MCF 10A (cell line): ENCODE data around the gene DNAH3. TPM values are rescaled to one million over a fixed set of nuclear protein-coding genes. Genes with fewer than 3 reads are reported as not detected.
A peak's percentile ranks its signal among the peaks of the same experiment; 100 is the strongest.
"Not testable (repeated sequence)": the region's sequence is repeated elsewhere in the genome, so short reads cannot be mapped to it uniquely, and the experiment has no call there.

Experiments
- BruUV-seq: library from RNA; stranded (reverse); fragments of 400-500 nt; replicated peaks from 2 replicates; lab custom pipeline; 2021; lab: Mats Ljungman, UMichigan
- CTCF ChIA-PET: fragments of 300-600 bp; sonication (Branson Sonifier 250); formaldehyde crosslinking; extraction: SDS; loops from one replicate; lab custom pipeline; 2021; ENCODE audit warnings: antibody characterized with exemption, inconsistent platforms; lab: Yijun Ruan, JAX
- POLR2A ChIA-PET: fragments of 300-600, 350-650 bp; sonication (Branson Sonifier 250); formaldehyde crosslinking; extraction: SDS; loops from one replicate; lab custom pipeline; 2020; ENCODE audit warnings: antibody characterized with exemption, inconsistent platforms; lab: Yijun Ruan, JAX
- DNase-seq: peaks from one replicate; pipeline ENCODE4 v3.0.0-alpha.2; 2018; ENCODE audit not compliant: unreplicated experiment
- H3K27ac Mint-ChIP-seq: one replicate; pipeline ENCODE4 v1.8.0; 2022; ENCODE audit warnings: mild to moderate bottlenecking, low read depth, mixed read lengths; ENCODE audit not compliant: unreplicated experiment
- H3K27me3 Mint-ChIP-seq: one replicate; pipeline ENCODE4 v1.8.0; 2022; ENCODE audit warnings: mixed read lengths; ENCODE audit not compliant: insufficient read depth, unreplicated experiment
- H3K36me3 Mint-ChIP-seq: one replicate; pipeline ENCODE4 v1.8.0; 2022; ENCODE audit warnings: mild to moderate bottlenecking, moderate library complexity, mixed read lengths; ENCODE audit not compliant: insufficient read depth, unreplicated experiment
- H3K4me1 Mint-ChIP-seq: one replicate; pipeline ENCODE4 v1.8.0; 2022; ENCODE audit warnings: mixed read lengths; ENCODE audit not compliant: insufficient read depth, unreplicated experiment
- H3K4me3 Mint-ChIP-seq: one replicate; pipeline ENCODE4 v1.8.0; 2022; ENCODE audit warnings: mild to moderate bottlenecking, moderate library complexity, mixed read lengths; ENCODE audit not compliant: unreplicated experiment
- H3K9me3 Mint-ChIP-seq: one replicate; pipeline ENCODE4 v1.8.0; 2022; ENCODE audit warnings: mixed read lengths; ENCODE audit not compliant: unreplicated experiment
- CTCF ChIP-seq: fragments of 200-600 bp; IDR thresholded peaks from one replicate; pipeline ENCODE4 v1.8.0; 2022; ENCODE audit warnings: antibody characterized with exemption, mild to moderate bottlenecking; ENCODE audit not compliant: unreplicated experiment
- intact Hi-C: fragments of 100-400 bp; cut with micrococcal nuclease; formaldehyde crosslinking; loops from 2 replicates; pipeline ENCODE4 v1.14.1; 2022
- total RNA-seq: library from RNA; stranded (reverse); gene quantifications from 2 replicates; pipeline ENCODE4 v1.2.3, GENCODE V29; 2022

Gene DNAH3
- total RNA-seq, 1 experiment from 2014 or later = not detected

- intact Hi-C loops = loop anchor here (1.0 kb wide), 1 partner anchor 253 kb away; no protein-coding TSS in a partner anchor
- ChIA-PET POLR2A (interaction anchor here (0.6 to 1.1 kb wide), 4 partner anchors 12 to 295 kb away, joined by 3 read pairs; partner anchors contain the start of genes ERI2 and REXO5), CTCF (interaction anchor here (0.6 to 6.0 kb wide), 7 partner anchors 8 to 253 kb away, joined by 3 to 53 read pairs (median 3); no protein-coding TSS in a partner anchor)
- peak; percentile 30 for TF ChIP-seq CTCF
- Mint-ChIP-seq H3K4me1 (peaks cover 16% of the 10 kb centered on the region), H3K36me3 (peaks cover 7% of the 10 kb centered on the region), H3K27ac (no peak overlapping the region), H3K4me3 (no peak overlapping the region), H3K9me3 (no peaks in the 10 kb centered on the region), H3K27me3 (no peaks in the 10 kb centered on the region)
- no TSS peak for BruUV-seq
- peak; percentile 43 for DNase-seq
Observed at GRCh38 chr16:21101631-21102420, 48.8 kb downstream of the DNAH3 start.

DNA sequence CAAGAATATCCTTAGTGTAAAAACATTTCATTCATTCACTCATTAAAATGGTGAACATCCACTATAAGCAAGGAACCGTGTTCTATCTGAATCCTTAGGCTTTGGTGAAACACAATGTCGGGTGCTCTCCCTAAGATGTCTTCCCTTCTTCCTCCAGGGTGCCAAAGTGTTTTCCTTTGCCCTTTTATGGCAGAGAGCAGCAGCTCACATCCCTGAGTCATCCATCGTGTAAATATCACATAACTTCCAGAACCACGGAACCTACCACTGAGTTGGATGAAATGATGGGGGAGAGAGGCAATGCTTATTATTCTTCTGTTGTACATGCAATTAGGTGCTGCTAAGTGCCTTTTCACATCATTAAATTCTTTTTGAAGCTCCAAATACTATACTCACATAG is 50.2 kb downstream of the DNAH3 start:
- peaks cover 17% of the 10 kb centered on the region for H3K4me1 Mint-ChIP-seq
- H3K4me3 Mint-ChIP-seq = no peak overlapping the region
- H3K27ac Mint-ChIP-seq = peak overlapping the region; percentile 90
- no peaks in the 10 kb centered on the region for H3K9me3 Mint-ChIP-seq
- intact Hi-C loops = no loop called here
- TF ChIP-seq CTCF = no peak
- H3K27me3 Mint-ChIP-seq = no peaks in the 10 kb centered on the region
- peaks cover 7% of the 10 kb centered on the region for H3K36me3 Mint-ChIP-seq
- no TSS peak for BruUV-seq
- ChIA-PET CTCF (interaction anchor here (0.6 to 6.0 kb wide), 6 partner anchors 8 to 252 kb away, joined by 3 to 53 read pairs (median 4); no protein-coding TSS in a partner anchor), POLR2A (interaction anchor here (0.8 to 1.6 kb wide), 3 partner anchors 10 to 250 kb away, joined by 3 read pairs; no protein-coding TSS in a partner anchor)
- DNase-seq = peak; percentile 66

DNA sequence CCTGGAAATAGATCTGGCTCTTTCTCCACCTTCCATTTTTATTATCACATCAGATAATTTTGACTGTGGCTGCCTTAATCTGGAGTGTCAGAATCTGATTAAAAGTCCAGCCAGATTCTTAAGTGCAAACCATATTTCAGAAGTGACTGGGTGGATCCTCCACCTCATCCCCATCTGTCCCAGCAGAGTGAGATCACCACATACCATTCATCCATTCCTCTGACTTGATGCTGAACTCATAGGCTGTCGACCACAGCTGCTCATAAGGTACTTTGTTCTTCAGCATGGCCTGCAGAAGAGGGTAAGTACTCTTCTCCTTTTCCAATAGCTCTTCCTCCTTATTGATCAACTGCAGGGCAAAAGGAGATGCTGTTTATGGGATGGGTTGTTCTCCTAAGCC is 53.5 kb downstream of the DNAH3 start:
- Mint-ChIP-seq H3K27me3 (no peaks in the 10 kb centered on the region), H3K4me3 (no peak overlapping the region)
- POLR2A ChIA-PET = no interaction called here

DNA sequence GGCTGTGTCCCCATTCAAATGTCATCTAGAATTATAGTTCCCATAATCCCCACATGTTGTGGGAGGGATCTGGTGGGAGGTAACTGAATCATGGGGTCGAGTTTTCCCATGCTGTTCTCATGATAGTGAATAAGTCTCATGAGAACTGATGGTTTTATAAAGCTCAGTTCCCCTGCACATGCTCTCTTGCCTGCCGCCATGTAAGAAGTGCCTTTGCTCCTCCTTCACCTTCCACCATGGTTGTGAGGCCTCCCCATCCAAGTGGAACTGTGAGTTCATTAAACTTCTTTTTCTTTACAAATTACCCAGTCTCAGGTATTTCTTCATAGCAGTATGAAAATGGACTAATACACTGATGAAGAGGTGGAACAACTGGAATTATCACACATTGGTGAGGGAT is 55.9 kb downstream of the DNAH3 start:
- H3K36me3 Mint-ChIP-seq, intact Hi-C loops, H3K4me3 Mint-ChIP-seq, H3K27me3 Mint-ChIP-seq, BruUV-seq, H3K4me1 Mint-ChIP-seq, CTCF ChIA-PET, POLR2A ChIA-PET, DNase-seq, H3K27ac Mint-ChIP-seq, H3K9me3 Mint-ChIP-seq: not testable (repeated sequence)

More for the DNA sequence above, 53.5 kb downstream of the DNAH3 start:
- no peak for DNase-seq
- intact Hi-C loops = no loop called here
- H3K36me3 Mint-ChIP-seq = peaks cover 7% of the 10 kb centered on the region
- no peaks in the 10 kb centered on the region for H3K9me3 Mint-ChIP-seq
- H3K27ac Mint-ChIP-seq = no peak overlapping the region
- H3K4me1 Mint-ChIP-seq = peaks cover 13% of the 10 kb centered on the region
- TF ChIP-seq CTCF = no peak
- CTCF ChIA-PET = interaction anchor here (2.1 to 6.0 kb wide), 2 partner anchors 13 to 248 kb away, joined by 9 to 53 read pairs; no protein-coding TSS in a partner anchor
- no TSS peak for BruUV-seq
